ENCODE measurements around the gene RASA3.

- no peak for TF ChIP-seq CTCF (IDR thresholded peaks at IDR 0.05; ENCODE audit: borderline replicate concordance, extremely low read depth, low read length, poor library complexity, severe bottlenecking)
- no peak for TF ChIP-seq EZH2 (IDR thresholded peaks at IDR 0.05; ENCODE audit: borderline replicate concordance, low read depth, low read length, severe bottlenecking)
Observed at GRCh38 chr13:114147803-114148520, 15.5 kb upstream of the RASA3 start.

Measured in DND-41 (cell line).